GM12891 (cell line): Measurements from ENCODE around the gene MICAL3.

Source experiments
- POLR2A ChIP-seq: IDR thresholded peaks from 2 replicates; pipeline ENCODE4 v1.6.1; 2011; ENCODE audit warnings: low read depth, low read length, control low read depth
- POU2F2 ChIP-seq: IDR thresholded peaks from 2 replicates; pipeline ENCODE4 v1.6.1; 2011; ENCODE audit warnings: low read depth, mild to moderate bottlenecking, control low read depth, low read length, moderate library complexity
- TAF1 ChIP-seq: IDR thresholded peaks from 2 replicates; pipeline ENCODE4 v1.6.1; 2011; ENCODE audit warnings: low read depth, low read length, control low read depth

- TF ChIP-seq POLR2A (no peak), TAF1 (no peak), POU2F2 (no peak)
Measured at GRCh38 chr22:17769716-17770082, 254.7 kb downstream of the MICAL3 start.
